PC-9 (cell line): ENCODE results near the gene VPS39. TPM values are rescaled to one million over a fixed set of nuclear protein-coding genes. Genes with fewer than 3 reads are reported as not detected.

Experiments
- BruUV-seq: library from RNA; stranded (reverse); fragments of 400-500 nt; replicated peaks from 2 replicates; lab custom pipeline; 2021; lab: Mats Ljungman, UMichigan
- CTCF ChIA-PET: fragments of 300-600 bp; sonication (Branson Sonifier 250); formaldehyde crosslinking; loops from one replicate; lab custom pipeline; 2022; ENCODE audit warnings: antibody characterized with exemption; lab: Charles Lee
- POLR2A ChIA-PET: fragments of 300-600 bp; sonication (Branson Sonifier 250); formaldehyde crosslinking; loops from one replicate; lab custom pipeline; 2022; ENCODE audit warnings: antibody characterized with exemption; ENCODE audit not compliant: unreplicated experiment; lab: Charles Lee
- DNase-seq, 2 experiments: peaks; one replicate each; pipeline versions ENCODE4 v3.0.0 to v3.0.0-alpha.2; 2015 to 2022; ENCODE audit warnings: mixed read lengths in 1 of 2
- H2AFZ ChIP-seq: fragments of 200-600 bp; sonication (generic); 2 replicates; pipeline ENCODE4 v1.8.1; 2017; ENCODE audit warnings: antibody characterized with exemption
- H3F3A ChIP-seq: fragments of 200-600 bp; sonication (generic); 2 replicates; pipeline ENCODE4 v1.8.1; 2017; ENCODE audit warnings: antibody characterized with exemption, mild to moderate bottlenecking, low read depth; ENCODE audit not compliant: insufficient read depth
- H3K27ac ChIP-seq: fragments of 200-600 bp; sonication (generic); 2 replicates; pipeline ENCODE4 v1.6.1; 2016; ENCODE audit warnings: mixed run types
- H3K27me3 ChIP-seq: fragments of 200-600 bp; sonication (generic); 2 replicates; pipeline ENCODE4 v1.6.1; 2016; ENCODE audit warnings: low read depth, mixed run types; ENCODE audit not compliant: insufficient read depth
- H3K36me3 ChIP-seq: fragments of 200-600 bp; sonication (generic); 2 replicates; pipeline ENCODE4 v1.6.1; 2016; ENCODE audit warnings: low read depth, mixed run types
- H3K4me1 ChIP-seq: fragments of 200-600 bp; sonication (generic); replicated peaks from 2 replicates; pipeline ENCODE4 v1.6.1; 2016; ENCODE audit warnings: mixed run types; ENCODE audit not compliant: insufficient read depth
- H3K4me2 ChIP-seq: fragments of 200-600 bp; sonication (generic); 2 replicates; pipeline ENCODE4 v1.6.1; 2017; ENCODE audit warnings: mixed run types
- H3K4me3 ChIP-seq: fragments of 200-600 bp; sonication (generic); 2 replicates; pipeline ENCODE4 v1.6.1; 2016; ENCODE audit warnings: mixed run types
- H3K79me2 ChIP-seq: fragments of 200-600 bp; sonication (generic); 2 replicates; pipeline ENCODE4 v1.6.1; 2017; ENCODE audit warnings: low read depth, mixed run types
- H3K9me2 ChIP-seq: fragments of 200-600 bp; sonication (generic); 2 replicates; pipeline ENCODE4 v1.8.1; 2017; ENCODE audit warnings: mild to moderate bottlenecking; ENCODE audit not compliant: insufficient read depth
- H3K9me3 ChIP-seq: fragments of 200-600 bp; sonication (generic); 2 replicates; pipeline ENCODE4 v1.8.1; 2016; ENCODE audit warnings: low read depth; ENCODE audit not compliant: insufficient read depth
- H4K20me1 ChIP-seq: fragments of 200-600 bp; sonication (generic); 2 replicates; pipeline ENCODE4 v1.8.1; 2017; ENCODE audit not compliant: insufficient read depth
- EZH2 ChIP-seq: fragments of 200-600 bp; sonication (generic); IDR thresholded peaks from 2 replicates; pipeline ENCODE4 v1.8.0; 2017; ENCODE audit warnings: antibody characterized with exemption, low read depth
- intact Hi-C: fragments of 100-400 bp; cut with micrococcal nuclease; formaldehyde crosslinking; loops from one replicate; pipeline ENCODE4 v1.10.0; 2022; ENCODE audit not compliant: unreplicated experiment
- total RNA-seq: library from RNA; stranded (reverse); gene quantifications from 2 replicates; pipeline ENCODE4 v1.2.3, GENCODE V29; 2021
- TF ChIP-seq, protein P1 (sequence below): fragments of 200-600 bp; sonication (generic); conservative IDR thresholded peaks from 2 replicates; pipeline ENCODE4 v1.6.1; 2017; ENCODE audit warnings: mixed run types, antibody characterized with exemption, mild to moderate bottlenecking, moderate library complexity

Gene VPS39
- total RNA-seq, 1 experiment from 2014 or later = 57.6 TPM

- BruUV-seq = no TSS peak
- POLR2A ChIA-PET = no interaction called here
Observed at GRCh38 chr15:42145546-42146455, 62.3 kb downstream of the VPS39 start.

DNA sequence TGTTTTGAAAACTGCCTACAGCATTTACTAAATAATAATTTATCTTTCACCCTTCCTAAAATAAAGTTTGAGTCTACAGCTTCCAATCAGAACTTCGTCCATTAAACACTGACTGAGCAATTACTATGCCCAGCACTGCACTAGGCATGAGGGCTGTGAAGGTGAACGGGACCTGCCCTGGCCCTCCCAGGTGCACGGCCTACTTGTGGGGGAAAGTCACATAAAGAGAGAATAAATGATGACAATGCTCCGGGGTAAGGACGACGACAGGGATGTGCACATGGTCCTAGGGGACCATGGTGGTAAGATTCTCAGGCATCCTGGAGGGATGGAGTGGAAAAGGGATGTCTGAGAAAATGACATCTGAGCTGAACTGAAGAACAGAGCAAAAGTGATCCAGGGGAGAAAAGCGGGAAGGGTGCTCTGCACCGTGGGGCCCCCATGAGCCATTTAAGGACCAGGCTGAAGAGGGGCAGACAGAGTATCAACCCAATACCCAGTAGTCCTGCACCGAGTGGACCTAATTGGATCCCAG, 63.2 kb downstream of the VPS39 start:
- no peaks in the 10 kb centered on the region for H4K20me1 ChIP-seq
- TF ChIP-seq, protein P1, sequence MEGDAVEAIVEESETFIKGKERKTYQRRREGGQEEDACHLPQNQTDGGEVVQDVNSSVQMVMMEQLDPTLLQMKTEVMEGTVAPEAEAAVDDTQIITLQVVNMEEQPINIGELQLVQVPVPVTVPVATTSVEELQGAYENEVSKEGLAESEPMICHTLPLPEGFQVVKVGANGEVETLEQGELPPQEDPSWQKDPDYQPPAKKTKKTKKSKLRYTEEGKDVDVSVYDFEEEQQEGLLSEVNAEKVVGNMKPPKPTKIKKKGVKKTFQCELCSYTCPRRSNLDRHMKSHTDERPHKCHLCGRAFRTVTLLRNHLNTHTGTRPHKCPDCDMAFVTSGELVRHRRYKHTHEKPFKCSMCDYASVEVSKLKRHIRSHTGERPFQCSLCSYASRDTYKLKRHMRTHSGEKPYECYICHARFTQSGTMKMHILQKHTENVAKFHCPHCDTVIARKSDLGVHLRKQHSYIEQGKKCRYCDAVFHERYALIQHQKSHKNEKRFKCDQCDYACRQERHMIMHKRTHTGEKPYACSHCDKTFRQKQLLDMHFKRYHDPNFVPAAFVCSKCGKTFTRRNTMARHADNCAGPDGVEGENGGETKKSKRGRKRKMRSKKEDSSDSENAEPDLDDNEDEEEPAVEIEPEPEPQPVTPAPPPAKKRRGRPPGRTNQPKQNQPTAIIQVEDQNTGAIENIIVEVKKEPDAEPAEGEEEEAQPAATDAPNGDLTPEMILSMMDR = no peak
- TF ChIP-seq EZH2 = no peak
- intact Hi-C loops = no loop called here
- H3K27me3 ChIP-seq = no peaks in the 10 kb centered on the region
- BruUV-seq = no TSS peak
- no peak overlapping the region for H3K4me3 ChIP-seq
- H3K79me2 ChIP-seq = no peaks in the 10 kb centered on the region
- no peaks in the 10 kb centered on the region for H3K9me2 ChIP-seq
- no peaks in the 10 kb centered on the region for H3F3A ChIP-seq
- no peak overlapping the region for H2AFZ ChIP-seq
- no peaks in the 10 kb centered on the region for H3K36me3 ChIP-seq
- DNase-seq = no peak
- no peak overlapping the region for H3K27ac ChIP-seq
- H3K9me3 ChIP-seq = no peaks in the 10 kb centered on the region
- no peak overlapping the region for H3K4me2 ChIP-seq
- no peaks in the 10 kb centered on the region for H3K4me1 ChIP-seq
- ChIA-PET POLR2A (no interaction called here), CTCF (no interaction called here)

More at GRCh38 chr15:42145546-42146455, 62.3 kb downstream of the VPS39 start:
- Histone ChIP-seq H3K27me3 (no peaks in the 10 kb centered on the region), H4K20me1 (no peaks in the 10 kb centered on the region), H3K79me2 (no peaks in the 10 kb centered on the region), H3K36me3 (no peaks in the 10 kb centered on the region), H3K4me3 (no peak overlapping the region), H3K9me2 (no peaks in the 10 kb centered on the region), H2AFZ (no peak overlapping the region), H3K27ac (no peak overlapping the region), H3K4me2 (no peak overlapping the region), H3K4me1 (no peaks in the 10 kb centered on the region), H3F3A (no peaks in the 10 kb centered on the region), H3K9me3 (no peaks in the 10 kb centered on the region)
- CTCF ChIA-PET = no interaction called here
- TF ChIP-seq EZH2 = no peak
- TF ChIP-seq, protein P1 = no peak
- intact Hi-C loops = no loop called here
- DNase-seq = no peak

- Histone ChIP-seq H3K4me2 (no peak overlapping the region), H3K4me3 (no peak overlapping the region), H3F3A (no peaks in the 10 kb centered on the region), H4K20me1 (no peaks in the 10 kb centered on the region), H3K36me3 (no peaks in the 10 kb centered on the region), H2AFZ (no peak overlapping the region), H3K27ac (no peak overlapping the region), H3K9me2 (no peaks in the 10 kb centered on the region), H3K79me2 (no peaks in the 10 kb centered on the region), H3K27me3 (no peaks in the 10 kb centered on the region), H3K4me1 (no peaks in the 10 kb centered on the region), H3K9me3 (no peaks in the 10 kb centered on the region; the same call in 1 of the 2 replicates)
- DNase-seq = no peak
- ChIA-PET POLR2A (no interaction called here), CTCF (no interaction called here)
- TF ChIP-seq, protein P1 = no peak
- TF ChIP-seq EZH2 = no peak
- intact Hi-C loops = no loop called here
- BruUV-seq = no TSS peak
Observed at GRCh38 chr15:42143866-42144625, 64.1 kb downstream of the VPS39 start.
